H9 (cell line): ENCODE results near the gene PRR12. TPM values are rescaled to one million over a fixed set of nuclear protein-coding genes. Genes with fewer than 3 reads are reported as not detected.

ENCODE experiments used
- DNase-seq: peaks from one replicate; pipeline ENCODE4 v3.0.0-alpha.2; 2017
- H2AFZ ChIP-seq: one replicate; pipeline ENCODE4 v1.6.1; 2013; ENCODE audit warnings: mild to moderate bottlenecking, low read length, control low read depth, moderate library complexity
- H2AK5ac ChIP-seq: 2 replicates; pipeline ENCODE4 v1.6.1; 2013; ENCODE audit warnings: low read length, control low read depth, mixed read lengths; ENCODE audit not compliant: insufficient read length
- H2BK120ac ChIP-seq: one replicate; pipeline ENCODE4 v1.6.1; 2013; ENCODE audit warnings: low read depth, mild to moderate bottlenecking, low read length, control low read depth, inconsistent platforms; ENCODE audit not compliant: poor library complexity, severe bottlenecking
- H2BK12ac ChIP-seq: 2 replicates; pipeline ENCODE4 v1.6.1; 2013; ENCODE audit warnings: low read length, control low read depth, mixed read lengths, low read depth; ENCODE audit not compliant: insufficient read length
- H2BK15ac ChIP-seq: 2 replicates; pipeline ENCODE4 v1.6.1; 2013; ENCODE audit warnings: low read depth, low read length, control low read depth
- H2BK20ac ChIP-seq: one replicate; pipeline ENCODE4 v1.6.1; 2013; ENCODE audit warnings: low read depth, mild to moderate bottlenecking, low read length, control low read depth, inconsistent platforms; ENCODE audit not compliant: poor library complexity, severe bottlenecking
- H2BK5ac ChIP-seq: 2 replicates; pipeline ENCODE4 v1.6.1; 2013; ENCODE audit warnings: low read length, control low read depth, mixed read lengths; ENCODE audit not compliant: insufficient read length
- H3K14ac ChIP-seq: 2 replicates; pipeline ENCODE4 v1.6.1; 2013; ENCODE audit warnings: low read length, control low read depth; ENCODE audit not compliant: insufficient read depth
- H3K18ac ChIP-seq: 2 replicates; pipeline ENCODE4 v1.6.1; 2013; ENCODE audit warnings: low read depth, mild to moderate bottlenecking, mixed read lengths, low read length, control low read depth; ENCODE audit not compliant: insufficient read length
- H3K23ac ChIP-seq: 2 replicates; pipeline ENCODE4 v1.6.1; 2013; ENCODE audit warnings: low read length, control low read depth, mixed read lengths, low read depth; ENCODE audit not compliant: insufficient read length
- H3K23me2 ChIP-seq: 2 replicates; pipeline ENCODE4 v1.6.1; 2013; ENCODE audit warnings: low read depth, mild to moderate bottlenecking, mixed read lengths, low read length, control low read depth; ENCODE audit not compliant: insufficient read length, poor library complexity, severe bottlenecking
- H3K27ac ChIP-seq: 2 replicates; pipeline ENCODE4 v1.5.1; 2013; ENCODE audit warnings: low read length, control low read depth, mixed read lengths, low read depth; ENCODE audit not compliant: insufficient read length
- H3K27me3 ChIP-seq: 2 replicates; pipeline ENCODE4 v1.6.1; 2013; ENCODE audit warnings: low read length, control low read depth, inconsistent platforms; ENCODE audit not compliant: insufficient read depth
- H3K4ac ChIP-seq: 2 replicates; pipeline ENCODE4 v1.6.1; 2013; ENCODE audit warnings: low read depth, mild to moderate bottlenecking, control low read depth, inconsistent platforms, low read length, moderate library complexity
- H3K4me1 ChIP-seq: 2 replicates; pipeline ENCODE4 v1.6.1; 2013; ENCODE audit warnings: low read length, control low read depth, inconsistent platforms; ENCODE audit not compliant: insufficient read depth
- H3K4me2 ChIP-seq: 2 replicates; pipeline ENCODE4 v1.6.1; 2013; ENCODE audit warnings: low read length, control low read depth, mixed read lengths; ENCODE audit not compliant: insufficient read length, insufficient read depth
- H3K56ac ChIP-seq: 2 replicates; pipeline ENCODE4 v1.6.1; 2013; ENCODE audit warnings: low read depth, mild to moderate bottlenecking, mixed read lengths, low read length, control low read depth; ENCODE audit not compliant: insufficient read length
- H3K79me1 ChIP-seq: 2 replicates; pipeline ENCODE4 v1.6.1; 2013; ENCODE audit warnings: low read depth, mild to moderate bottlenecking, moderate library complexity, low read length, control low read depth, inconsistent platforms; ENCODE audit not compliant: insufficient read depth, poor library complexity, severe bottlenecking
- H3K79me2 ChIP-seq: 2 replicates; pipeline ENCODE4 v1.6.1; 2013; ENCODE audit warnings: low read length, control low read depth, inconsistent platforms; ENCODE audit not compliant: insufficient read depth
- H3K9ac ChIP-seq: 2 replicates; pipeline ENCODE4 v1.6.1; 2013; ENCODE audit warnings: low read length, control low read depth, mixed read lengths; ENCODE audit not compliant: insufficient read length; ENCODE audit errors: extremely low read depth
- H3K9me3 ChIP-seq: one replicate; pipeline ENCODE4 v1.6.1; 2013; ENCODE audit warnings: low read depth, low read length, inconsistent platforms; ENCODE audit not compliant: control insufficient read depth
- H3T11ph ChIP-seq: one replicate; pipeline ENCODE4 v1.6.1; 2013; ENCODE audit warnings: mild to moderate bottlenecking, low read length, control low read depth, inconsistent platforms
- H4K20me1 ChIP-seq: one replicate; pipeline ENCODE4 v1.6.1; 2013; ENCODE audit not compliant: control insufficient read depth, insufficient read length, insufficient read depth
- H4K5ac ChIP-seq: 2 replicates; pipeline ENCODE4 v1.6.1; 2013; ENCODE audit warnings: low read depth, mild to moderate bottlenecking, mixed read lengths, low read length, control low read depth; ENCODE audit not compliant: insufficient read length
- H4K8ac ChIP-seq: replicated peaks from 2 replicates; pipeline ENCODE4 v1.6.1; 2013; ENCODE audit warnings: low read length, control low read depth, mixed read lengths, low read depth; ENCODE audit not compliant: insufficient read length
- H4K91ac ChIP-seq: 2 replicates; pipeline ENCODE4 v1.6.1; 2013; ENCODE audit warnings: low read depth, mild to moderate bottlenecking, moderate library complexity, mixed read lengths, low read length, control low read depth; ENCODE audit not compliant: insufficient read length
- H3K27ac Mint-ChIP-seq, 3 experiments: 2 replicates in 2 of 3; 3 replicates in 1 of 3; pipeline ENCODE4 v1.8.0; 2020 to 2021; ENCODE audit warnings: mixed read lengths in 3 of 3, mild to moderate bottlenecking in 1 of 3, moderate library complexity in 1 of 3
- H3K27me3 Mint-ChIP-seq: 2 replicates; pipeline ENCODE4 v1.8.0; 2021; ENCODE audit warnings: low read depth, mild to moderate bottlenecking, moderate library complexity, mixed read lengths
- H3K36me3 Mint-ChIP-seq, 3 experiments: 2 replicates in 2 of 3; 3 replicates in 1 of 3; pipeline ENCODE4 v1.8.0; 2020 to 2021; ENCODE audit warnings: low read depth in 3 of 3, mixed read lengths in 3 of 3; ENCODE audit not compliant: insufficient read depth in 1 of 3
- H3K4me1 Mint-ChIP-seq, 2 experiments: 2 replicates each; pipeline ENCODE4 v1.8.0; 2020; ENCODE audit warnings: mixed read lengths in 2 of 2
- H3K4me3 Mint-ChIP-seq, 2 experiments: 2 replicates in 1 of 2; 3 replicates in 1 of 2; pipeline ENCODE4 v1.8.0; 2020 to 2021; ENCODE audit warnings: mild to moderate bottlenecking in 2 of 2, mixed read lengths in 2 of 2, moderate library complexity in 1 of 2
- H3K9me3 Mint-ChIP-seq, 2 experiments: 2 replicates in 1 of 2; 3 replicates in 1 of 2; pipeline ENCODE4 v1.8.0; 2020; ENCODE audit warnings: mild to moderate bottlenecking in 2 of 2, mixed read lengths in 2 of 2, moderate library complexity in 1 of 2
- WGBS: extraction: QIAGEN DNeasy Blood & Tissue Kit; methylation state at CpG from one replicate; pipeline ENCODE4 v1.1.7; 2013; ENCODE audit warnings: missing lambda C conversion rate, low lambda C conversion rate, mixed read lengths; ENCODE audit not compliant: insufficient read length; ENCODE audit errors: extremely low coverage; 5-methylcytosine and 5-hydroxymethylcytosine counted together
- total RNA-seq: library from RNA; stranded (reverse); gene quantifications from 2 replicates; pipeline ENCODE4 v1.2.1, GENCODE V29; 2021
- TF ChIP-seq, protein P1 (sequence below): fragments of 200-600 bp; sonication (generic); conservative IDR thresholded peaks from 3 replicates; pipeline ENCODE4 v1.8.0; 2021; ENCODE audit warnings: antibody characterized with exemption, mild to moderate bottlenecking

The PRR12 gene
- total RNA-seq, 1 experiment from 2014 or later: 65.9 TPM

- no CpG with 5 or more reads among the region's 19 CpGs for WGBS
- H2BK20ac ChIP-seq: no peak overlapping the region
- H3K27ac ChIP-seq: no peak overlapping the region
- no peaks in the 10 kb centered on the region; the same call in 1 of the 2 replicates for H3K4me1 ChIP-seq
- TF ChIP-seq, protein P1, sequence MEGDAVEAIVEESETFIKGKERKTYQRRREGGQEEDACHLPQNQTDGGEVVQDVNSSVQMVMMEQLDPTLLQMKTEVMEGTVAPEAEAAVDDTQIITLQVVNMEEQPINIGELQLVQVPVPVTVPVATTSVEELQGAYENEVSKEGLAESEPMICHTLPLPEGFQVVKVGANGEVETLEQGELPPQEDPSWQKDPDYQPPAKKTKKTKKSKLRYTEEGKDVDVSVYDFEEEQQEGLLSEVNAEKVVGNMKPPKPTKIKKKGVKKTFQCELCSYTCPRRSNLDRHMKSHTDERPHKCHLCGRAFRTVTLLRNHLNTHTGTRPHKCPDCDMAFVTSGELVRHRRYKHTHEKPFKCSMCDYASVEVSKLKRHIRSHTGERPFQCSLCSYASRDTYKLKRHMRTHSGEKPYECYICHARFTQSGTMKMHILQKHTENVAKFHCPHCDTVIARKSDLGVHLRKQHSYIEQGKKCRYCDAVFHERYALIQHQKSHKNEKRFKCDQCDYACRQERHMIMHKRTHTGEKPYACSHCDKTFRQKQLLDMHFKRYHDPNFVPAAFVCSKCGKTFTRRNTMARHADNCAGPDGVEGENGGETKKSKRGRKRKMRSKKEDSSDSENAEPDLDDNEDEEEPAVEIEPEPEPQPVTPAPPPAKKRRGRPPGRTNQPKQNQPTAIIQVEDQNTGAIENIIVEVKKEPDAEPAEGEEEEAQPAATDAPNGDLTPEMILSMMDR: no peak
- H3K23me2 ChIP-seq: peaks cover 18% of the 10 kb centered on the region
- DNase-seq: peak; percentile 86
- H3K9me3 ChIP-seq: no peaks in the 10 kb centered on the region
- H3K56ac ChIP-seq: no peak overlapping the region
- peak overlapping the region; percentile 34 to 83 for H3K4me3 Mint-ChIP-seq
- no peak overlapping the region for H3K23ac ChIP-seq
- H2BK15ac ChIP-seq: no peak overlapping the region
- H3K27me3 Mint-ChIP-seq: peaks cover 25% of the 10 kb centered on the region
- peaks cover 48 to 61% of the 10 kb centered on the region in 2 experiments for H3K4me1 Mint-ChIP-seq
- H4K20me1 ChIP-seq: no peaks in the 10 kb centered on the region
- H4K8ac ChIP-seq: no peak overlapping the region
- peak overlapping the region; percentile 61 for H3K4me2 ChIP-seq
- H3K27ac Mint-ChIP-seq: peak overlapping the region in 2 of 3 experiments; percentile 77 to 81; a peak in 4 of 7 replicates
- H2BK120ac ChIP-seq: no peak overlapping the region
- no peak overlapping the region for H2AK5ac ChIP-seq
- no peak overlapping the region for H2BK5ac ChIP-seq
- H3K9ac ChIP-seq: peak overlapping the region; percentile 47
- H3K4ac ChIP-seq: no peak overlapping the region
- no peak overlapping the region for H4K5ac ChIP-seq
- no peak overlapping the region for H3K14ac ChIP-seq
- H2AFZ ChIP-seq: no peak overlapping the region
- no peak overlapping the region for H3K18ac ChIP-seq
- H3K36me3 Mint-ChIP-seq: no peaks in the 10 kb centered on the region
- H3K9me3 Mint-ChIP-seq: no peaks in the 10 kb centered on the region; a peak in 1 of 5 replicates
- H2BK12ac ChIP-seq: no peak overlapping the region
- no peaks in the 10 kb centered on the region for H3K27me3 ChIP-seq
- no peak overlapping the region for H4K91ac ChIP-seq
- H3K79me2 ChIP-seq: peaks cover 2% of the 10 kb centered on the region
- peaks cover 5% of the 10 kb centered on the region for H3K79me1 ChIP-seq
- no peak overlapping the region for H3T11ph ChIP-seq
Observed at GRCh38 chr19:49637821-49638738, 47.1 kb downstream of the PRR12 start.
